GM11168 (cell line): ENCODE results near the gene PRAME.
"Not testable (repeated sequence)": the region's sequence is repeated elsewhere in the genome, so short reads cannot be mapped to it uniquely, and the experiment has no call there.

Source experiments
- in situ Hi-C: fragments of 300-500 bp; cut with MboI; formaldehyde crosslinking; loops from one replicate; pipeline ENCODE4 v1.12.0; 2022; ENCODE audit warnings: low sequenced_read_pairs; ENCODE audit not compliant: unreplicated experiment

The PRAME gene, protein sequence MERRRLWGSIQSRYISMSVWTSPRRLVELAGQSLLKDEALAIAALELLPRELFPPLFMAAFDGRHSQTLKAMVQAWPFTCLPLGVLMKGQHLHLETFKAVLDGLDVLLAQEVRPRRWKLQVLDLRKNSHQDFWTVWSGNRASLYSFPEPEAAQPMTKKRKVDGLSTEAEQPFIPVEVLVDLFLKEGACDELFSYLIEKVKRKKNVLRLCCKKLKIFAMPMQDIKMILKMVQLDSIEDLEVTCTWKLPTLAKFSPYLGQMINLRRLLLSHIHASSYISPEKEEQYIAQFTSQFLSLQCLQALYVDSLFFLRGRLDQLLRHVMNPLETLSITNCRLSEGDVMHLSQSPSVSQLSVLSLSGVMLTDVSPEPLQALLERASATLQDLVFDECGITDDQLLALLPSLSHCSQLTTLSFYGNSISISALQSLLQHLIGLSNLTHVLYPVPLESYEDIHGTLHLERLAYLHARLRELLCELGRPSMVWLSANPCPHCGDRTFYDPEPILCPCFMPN

GRCh38 chr22:22558972-22559603, at the start of gene PRAME:
Gene PRAME (minus strand): TSS chr22:22559265. CDS start chr22:22556832, 2,433 bp downstream.
- in situ Hi-C loops: no loop called here

GRCh38 chr22:22608022-22608421, 49.0 kb upstream of the PRAME start:
- in situ Hi-C loops: not testable (repeated sequence)

DNA sequence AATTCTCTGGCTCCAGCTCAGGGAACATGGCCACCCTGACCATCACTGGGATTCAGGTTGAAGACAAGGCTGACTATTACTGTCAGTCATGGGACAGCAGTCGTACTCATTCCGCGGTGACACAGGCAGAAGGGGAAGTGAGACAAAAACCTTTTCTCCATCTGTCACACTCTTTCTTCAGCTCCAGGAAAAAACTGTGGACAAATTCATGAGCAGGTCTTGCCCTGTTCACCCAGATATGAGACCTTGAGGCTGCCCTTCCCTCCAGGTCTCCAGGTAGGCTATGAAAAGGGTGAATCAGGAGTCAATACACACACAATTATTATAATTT, 46.0 kb upstream of the PRAME start:
- in situ Hi-C loops: no loop called here

- in situ Hi-C loops: no loop called here
Measured at GRCh38 chr22:22604326-22605073, 45.4 kb upstream of the PRAME start.

- in situ Hi-C loops: no loop called here
Measured at GRCh38 chr22:22603470-22603947, 44.4 kb upstream of the PRAME start.

- in situ Hi-C loops: no loop called here
Measured at GRCh38 chr22:22600531-22601261, 41.6 kb upstream of the PRAME start.

- in situ Hi-C loops: loop anchor here (10.0 kb wide), 1 partner anchor 96 kb away; no protein-coding TSS in a partner anchor
Measured at GRCh38 chr22:22599248-22599647, 40.2 kb upstream of the PRAME start.

DNA sequence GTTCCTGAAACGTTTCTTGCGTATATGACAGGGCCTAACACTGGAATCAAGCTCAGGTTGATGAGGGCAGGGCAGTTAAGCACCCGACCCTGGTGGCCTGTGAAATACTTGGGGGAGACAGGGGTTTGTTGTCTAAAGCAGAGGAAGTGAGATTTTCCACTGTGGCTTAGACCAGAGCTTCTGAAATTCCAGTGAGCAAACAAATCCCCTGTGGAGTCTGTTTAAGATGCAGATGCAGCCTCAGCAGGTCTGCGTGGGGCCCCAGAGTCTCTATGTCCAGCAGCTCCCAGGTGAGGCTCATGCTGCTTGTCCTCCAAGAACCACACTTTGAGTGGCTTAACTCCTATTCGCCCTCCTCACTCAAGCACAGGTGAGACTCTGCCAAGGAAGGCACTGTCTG, 39.1 kb upstream of the PRAME start:
- in situ Hi-C loops: loop anchor here (10.0 kb wide), 1 partner anchor 97 kb away; no protein-coding TSS in a partner anchor

- in situ Hi-C loops: loop anchor here (10.0 kb wide), 1 partner anchor 100 kb away; no protein-coding TSS in a partner anchor
Measured at GRCh38 chr22:22595001-22595835, 36.2 kb upstream of the PRAME start.

DNA sequence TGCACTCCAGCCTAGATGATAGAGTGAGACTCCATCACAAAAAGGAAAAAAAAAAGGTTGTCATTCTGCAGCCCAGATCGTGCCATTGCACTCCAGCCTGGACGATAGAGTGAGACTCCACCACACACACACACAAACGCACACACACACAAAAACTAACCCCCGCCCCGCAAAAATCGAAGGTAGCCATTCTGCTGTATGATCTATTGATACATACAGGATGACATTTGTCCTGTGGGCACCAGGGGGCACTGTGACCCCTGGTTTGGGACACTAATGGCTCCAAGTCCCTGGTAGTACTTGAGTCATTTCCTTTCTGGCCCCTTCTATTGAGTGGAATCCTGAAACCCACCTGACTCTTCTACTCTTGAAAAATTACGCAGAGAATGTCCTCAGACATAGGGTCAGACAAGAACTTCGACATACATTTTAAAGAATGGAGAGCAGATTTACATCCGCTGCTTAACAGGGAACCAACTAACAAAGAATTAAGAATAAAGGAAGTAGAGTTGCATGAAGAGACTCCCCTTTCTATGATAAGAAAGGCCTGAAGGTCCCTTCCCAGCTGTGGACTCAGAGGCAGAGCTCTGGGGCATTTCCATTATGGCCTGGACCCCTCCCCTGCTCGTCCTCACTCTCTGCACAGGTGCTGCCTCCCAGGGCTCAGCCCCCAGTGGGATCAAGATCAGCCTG, 35.0 kb upstream of the PRAME start:
- in situ Hi-C loops: loop anchor here (10.0 kb wide), 1 partner anchor 101 kb away; no protein-coding TSS in a partner anchor

DNA sequence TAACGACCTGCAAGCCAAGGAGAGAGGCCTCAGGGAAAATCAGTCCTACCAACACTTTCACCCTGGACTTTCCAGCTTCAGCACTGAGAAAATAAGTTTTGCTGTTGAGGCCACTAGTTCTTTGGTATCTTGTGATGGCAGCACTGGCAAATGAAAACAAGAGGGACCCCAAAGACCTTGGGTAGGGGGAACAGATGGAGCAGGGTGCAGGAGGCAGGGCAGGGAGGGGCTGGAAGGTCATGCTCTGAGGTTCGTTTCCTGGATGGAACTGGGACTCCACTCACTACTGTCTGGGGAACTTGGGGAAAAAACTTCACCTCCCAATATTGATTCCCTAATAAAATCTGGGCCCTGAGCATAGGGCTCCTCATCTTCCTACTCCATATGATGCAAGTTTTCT, 34.2 kb upstream of the PRAME start:
- in situ Hi-C loops: loop anchor here (10.0 kb wide), 1 partner anchor 102 kb away; no protein-coding TSS in a partner anchor

- in situ Hi-C loops: loop anchor here (10.0 kb wide), 1 partner anchor 103 kb away; no protein-coding TSS in a partner anchor
Measured at GRCh38 chr22:22591348-22592299, 32.6 kb upstream of the PRAME start.

DNA sequence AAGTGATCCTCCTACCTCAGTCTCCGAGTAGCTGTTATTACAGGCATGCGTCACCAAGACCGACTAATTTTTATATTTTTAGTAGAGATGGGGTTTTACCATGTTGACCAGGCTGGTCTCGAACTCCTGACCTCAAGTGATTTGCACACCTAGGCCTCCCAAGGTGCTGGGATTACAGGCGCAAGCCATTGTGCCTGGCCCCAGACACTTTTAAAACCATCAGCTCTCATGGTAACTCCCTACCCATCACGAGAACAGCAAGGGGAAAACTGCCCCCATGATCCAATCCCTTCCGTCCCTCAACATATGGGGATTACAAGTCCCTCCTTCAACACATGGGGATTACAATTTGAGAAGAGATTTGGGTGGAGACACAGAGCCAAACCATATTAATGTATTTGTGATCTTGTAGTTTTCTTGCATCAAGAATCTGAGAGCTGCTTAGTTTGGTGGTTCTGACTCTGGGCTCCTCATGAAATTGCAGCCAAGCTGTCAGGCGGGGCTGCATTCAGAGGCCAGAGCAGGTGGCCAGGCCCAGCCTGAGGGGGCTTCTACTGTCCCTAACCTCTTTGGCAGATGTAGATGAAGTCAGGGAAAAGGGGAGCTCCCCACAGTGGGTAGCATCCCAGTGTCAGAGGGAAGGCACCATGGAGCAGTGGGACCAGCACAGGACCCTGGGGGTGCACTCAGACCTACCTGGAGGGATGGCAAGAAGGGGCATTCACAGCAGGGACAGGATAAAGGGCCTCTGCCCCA, 31.2 kb upstream of the PRAME start:
- in situ Hi-C loops: loop anchor here (10.0 kb wide), 1 partner anchor 104 kb away; no protein-coding TSS in a partner anchor

- in situ Hi-C loops: no loop called here
Measured at GRCh38 chr22:22588485-22589164, 29.6 kb upstream of the PRAME start.

- in situ Hi-C loops: no loop called here
Measured at GRCh38 chr22:22587577-22588188, 28.6 kb upstream of the PRAME start.
